ENCODE results near the gene HNMT.

HNMT gene

GRCh38 chr2:138061961-138062360, 97.7 kb downstream of the HNMT start:
- no peak for TF ChIP-seq CTCF (IDR thresholded peaks at IDR 0.05; ENCODE audit: insufficient read depth, missing control alignments)
- no peak for DNase-seq (ENCODE audit: insufficient read length, low spot score)
- no peak for FAIRE-seq

- FAIRE-seq = no peak
- DNase-seq (ENCODE audit: insufficient read length, low spot score) = no peak
- TF ChIP-seq CTCF (IDR thresholded peaks at IDR 0.05; ENCODE audit: insufficient read depth, missing control alignments) = no peak
Observed at GRCh38 chr2:138063181-138063580, 98.9 kb downstream of the HNMT start.
